GM18505 (cell line): ENCODE data around the gene ZNF800.

Experiments
- ATAC-seq: cut with Tn5 transposase; IDR thresholded peaks from one replicate; pipeline ENCODE4 v1.9.1; 2021; ENCODE audit not compliant: unreplicated experiment
- POLR2A ChIP-seq: IDR thresholded peaks from 4 replicates; pipeline ENCODE4 v1.6.1; 2011; ENCODE audit warnings: borderline replicate concordance; ENCODE audit not compliant: insufficient read depth, insufficient read length; ENCODE audit errors: extremely low read depth

The ZNF800 gene

GRCh38 chr7:127380479-127380878 lies 12.0 kb downstream of the ZNF800 start:
- ATAC-seq = no peak
- TF ChIP-seq POLR2A = no peak

- ATAC-seq = no peak
- TF ChIP-seq POLR2A = no peak
Measured at GRCh38 chr7:127379642-127380041, 12.9 kb downstream of the ZNF800 start.

GRCh38 chr7:127378537-127378936 lies 14.0 kb downstream of the ZNF800 start:
- no peak for ATAC-seq
- no peak for TF ChIP-seq POLR2A

GRCh38 chr7:127377425-127377824 lies 15.1 kb downstream of the ZNF800 start:
- ATAC-seq = no peak
- TF ChIP-seq POLR2A = no peak

- ATAC-seq = no peak
- no peak for TF ChIP-seq POLR2A
Measured at GRCh38 chr7:127375631-127376030, 16.9 kb downstream of the ZNF800 start.

- no peak for ATAC-seq
- no peak for TF ChIP-seq POLR2A
Measured at GRCh38 chr7:127367679-127368078, 24.8 kb downstream of the ZNF800 start.

- no peak for ATAC-seq
- TF ChIP-seq POLR2A = no peak
Measured at GRCh38 chr7:127366680-127367079, 25.8 kb downstream of the ZNF800 start.

GRCh38 chr7:127365957-127366315 lies 26.6 kb downstream of the ZNF800 start:
- no peak for TF ChIP-seq POLR2A
- no peak for ATAC-seq

GRCh38 chr7:127365164-127365956 lies 27.1 kb downstream of the ZNF800 start:
- no peak for ATAC-seq
- TF ChIP-seq POLR2A = no peak

- no peak for TF ChIP-seq POLR2A
- ATAC-seq = no peak
Measured at GRCh38 chr7:127362364-127363027, 30.0 kb downstream of the ZNF800 start.

GRCh38 chr7:127361736-127362135 lies 30.8 kb downstream of the ZNF800 start:
- no peak for ATAC-seq
- TF ChIP-seq POLR2A = no peak

GRCh38 chr7:127359011-127359410 lies 33.5 kb downstream of the ZNF800 start:
- TF ChIP-seq POLR2A = no peak
- no peak for ATAC-seq

- no peak for TF ChIP-seq POLR2A
- ATAC-seq = no peak
Measured at GRCh38 chr7:127353897-127354296, 38.6 kb downstream of the ZNF800 start.

GRCh38 chr7:127350586-127350985 lies 41.9 kb downstream of the ZNF800 start:
- ATAC-seq = no peak
- no peak for TF ChIP-seq POLR2A
